Neural progenitor cell (in vitro differentiated cells): Measurements from ENCODE around the gene TIAM2.

ENCODE experiments used
- EZH2 ChIP-seq: fragments of 200-600 bp; sonication (generic); IDR thresholded peaks from 2 replicates; pipeline ENCODE4 v1.6.1; 2017; ENCODE audit warnings: antibody characterized with exemption, mild to moderate bottlenecking, moderate library complexity
- TF ChIP-seq, protein P1 (sequence below): fragments of 200-600 bp; sonication (generic); IDR thresholded peaks from 2 replicates; pipeline ENCODE4 v1.5.1; 2017; ENCODE audit warnings: antibody characterized with exemption, mild to moderate bottlenecking

DNA sequence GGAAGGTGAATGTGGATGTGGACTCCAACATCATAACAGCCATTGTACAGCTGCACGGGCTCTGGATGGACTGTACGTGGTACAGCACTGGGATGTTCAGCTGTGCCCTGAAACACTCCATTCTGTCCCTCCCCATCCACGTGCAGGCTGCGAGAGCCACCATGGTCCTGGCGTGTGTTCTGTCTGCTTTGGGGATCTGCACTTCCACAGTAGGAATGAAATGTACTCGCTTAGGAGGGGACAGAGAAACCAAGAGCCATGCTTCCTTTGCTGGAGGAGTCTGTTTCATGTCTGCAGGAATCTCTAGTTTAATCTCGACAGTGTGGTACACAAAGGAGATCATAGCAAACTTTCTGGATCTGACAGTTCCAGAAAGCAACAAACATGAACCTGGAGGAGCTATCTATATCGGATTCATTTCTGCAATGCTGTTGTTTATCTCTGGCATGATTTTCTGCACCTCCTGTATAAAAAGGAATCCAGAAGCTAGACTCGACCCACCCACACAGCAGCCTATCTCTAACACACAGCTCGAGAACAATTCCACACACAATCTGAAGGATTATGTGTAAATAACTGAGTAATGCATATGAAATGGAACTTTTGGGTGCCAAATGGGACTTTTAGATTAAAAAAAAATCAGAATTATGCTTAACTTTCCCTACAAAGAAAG, 280.8 kb downstream of the TIAM2 start:
- no peak for TF ChIP-seq EZH2
- TF ChIP-seq, protein P1, sequence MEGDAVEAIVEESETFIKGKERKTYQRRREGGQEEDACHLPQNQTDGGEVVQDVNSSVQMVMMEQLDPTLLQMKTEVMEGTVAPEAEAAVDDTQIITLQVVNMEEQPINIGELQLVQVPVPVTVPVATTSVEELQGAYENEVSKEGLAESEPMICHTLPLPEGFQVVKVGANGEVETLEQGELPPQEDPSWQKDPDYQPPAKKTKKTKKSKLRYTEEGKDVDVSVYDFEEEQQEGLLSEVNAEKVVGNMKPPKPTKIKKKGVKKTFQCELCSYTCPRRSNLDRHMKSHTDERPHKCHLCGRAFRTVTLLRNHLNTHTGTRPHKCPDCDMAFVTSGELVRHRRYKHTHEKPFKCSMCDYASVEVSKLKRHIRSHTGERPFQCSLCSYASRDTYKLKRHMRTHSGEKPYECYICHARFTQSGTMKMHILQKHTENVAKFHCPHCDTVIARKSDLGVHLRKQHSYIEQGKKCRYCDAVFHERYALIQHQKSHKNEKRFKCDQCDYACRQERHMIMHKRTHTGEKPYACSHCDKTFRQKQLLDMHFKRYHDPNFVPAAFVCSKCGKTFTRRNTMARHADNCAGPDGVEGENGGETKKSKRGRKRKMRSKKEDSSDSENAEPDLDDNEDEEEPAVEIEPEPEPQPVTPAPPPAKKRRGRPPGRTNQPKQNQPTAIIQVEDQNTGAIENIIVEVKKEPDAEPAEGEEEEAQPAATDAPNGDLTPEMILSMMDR: no peak
